ENCODE data around the gene C16orf46.
"Not testable (repeated sequence)": the region's sequence is repeated elsewhere in the genome, so short reads cannot be mapped to it uniquely, and the experiment has no call there.

The C16orf46 gene

GRCh38 chr16:81077076-81077940 is at the start of gene C16orf46:
C16orf46 (minus strand) TSS chr16:81077238; CDS start chr16:81063955, 13,283 bp downstream.
- Histone ChIP-seq H3K9me3 (ENCODE audit: insufficient read depth, low read depth, low read length) (no peaks in the 10 kb centered on the region), H3K4me1 (ENCODE audit: insufficient read depth, low read length) (peaks cover 12% of the 10 kb centered on the region; the same call in 1 of the 2 replicates), H3K36me3 (ENCODE audit: insufficient read depth, low read depth, low read length) (peaks cover 3% of the 10 kb centered on the region; the same call in 1 of the 2 replicates), H3K4me3 (ENCODE audit: low read length) (peak within 1 kb of the TSS; percentile 82), H3K27ac (ENCODE audit: low read length) (peak within 1 kb of the TSS; percentile 85), H3K9ac (ENCODE audit: low read depth, low read length) (peak within 1 kb of the TSS; percentile 92), H3K27me3 (ENCODE audit: insufficient read depth, low read length) (no peaks in the 10 kb centered on the region)

GRCh38 chr16:81123092-81123852 is 46.2 kb upstream of the C16orf46 start:
- H3K9ac ChIP-seq (ENCODE audit: low read depth, low read length), result no peak overlapping the region
- H3K27me3 ChIP-seq (ENCODE audit: insufficient read depth, low read length), result no peaks in the 10 kb centered on the region
- no peaks in the 10 kb centered on the region for H3K4me1 ChIP-seq (ENCODE audit: insufficient read depth, low read length)
- H3K36me3 ChIP-seq (ENCODE audit: insufficient read depth, low read depth, low read length), result no peaks in the 10 kb centered on the region
- H3K9me3 ChIP-seq (ENCODE audit: insufficient read depth, low read depth, low read length), result no peaks in the 10 kb centered on the region
- no peak overlapping the region for H3K27ac ChIP-seq (ENCODE audit: low read length)
- H3K4me3 ChIP-seq (ENCODE audit: low read length), result no peak overlapping the region

- no peaks in the 10 kb centered on the region for H3K27me3 ChIP-seq (ENCODE audit: insufficient read depth, low read length)
- H3K9ac ChIP-seq (ENCODE audit: low read depth, low read length), result no peak overlapping the region
- H3K27ac ChIP-seq (ENCODE audit: low read length), result no peak overlapping the region
- no peaks in the 10 kb centered on the region for H3K4me1 ChIP-seq (ENCODE audit: insufficient read depth, low read length)
- H3K36me3 ChIP-seq (ENCODE audit: insufficient read depth, low read depth, low read length), result no peaks in the 10 kb centered on the region
- H3K9me3 ChIP-seq (ENCODE audit: insufficient read depth, low read depth, low read length), result no peaks in the 10 kb centered on the region
- H3K4me3 ChIP-seq (ENCODE audit: low read length), result no peak overlapping the region
Measured at GRCh38 chr16:81121474-81121990, 44.5 kb upstream of the C16orf46 start.

GRCh38 chr16:81117436-81117835 is 40.4 kb upstream of the C16orf46 start:
- no peaks in the 10 kb centered on the region for H3K36me3 ChIP-seq (ENCODE audit: insufficient read depth, low read depth, low read length)
- no peaks in the 10 kb centered on the region for H3K27me3 ChIP-seq (ENCODE audit: insufficient read depth, low read length)
- no peak overlapping the region for H3K27ac ChIP-seq (ENCODE audit: low read length)
- no peak overlapping the region for H3K9ac ChIP-seq (ENCODE audit: low read depth, low read length)
- H3K9me3 ChIP-seq (ENCODE audit: insufficient read depth, low read depth, low read length), result no peaks in the 10 kb centered on the region
- no peaks in the 10 kb centered on the region for H3K4me1 ChIP-seq (ENCODE audit: insufficient read depth, low read length)
- no peak overlapping the region for H3K4me3 ChIP-seq (ENCODE audit: low read length)

- Histone ChIP-seq H3K9ac (ENCODE audit: low read depth, low read length) (no peak overlapping the region), H3K4me1 (ENCODE audit: insufficient read depth, low read length) (no peaks in the 10 kb centered on the region)
Measured at GRCh38 chr16:81116285-81116684, 39.2 kb upstream of the C16orf46 start.

GRCh38 chr16:81112453-81112852 is 35.4 kb upstream of the C16orf46 start:
- no peaks in the 10 kb centered on the region for H3K9me3 ChIP-seq (ENCODE audit: insufficient read depth, low read depth, low read length)
- no peaks in the 10 kb centered on the region for H3K4me1 ChIP-seq (ENCODE audit: insufficient read depth, low read length)
- no peaks in the 10 kb centered on the region for H3K27me3 ChIP-seq (ENCODE audit: insufficient read depth, low read length)
- no peak overlapping the region for H3K9ac ChIP-seq (ENCODE audit: low read depth, low read length)
- H3K27ac ChIP-seq (ENCODE audit: low read length), result no peak overlapping the region
- no peaks in the 10 kb centered on the region for H3K36me3 ChIP-seq (ENCODE audit: insufficient read depth, low read depth, low read length)
- no peak overlapping the region for H3K4me3 ChIP-seq (ENCODE audit: low read length)

More at GRCh38 chr16:81116285-81116684, 39.2 kb upstream of the C16orf46 start:
- H3K27me3 ChIP-seq (ENCODE audit: insufficient read depth, low read length), result no peaks in the 10 kb centered on the region
- H3K9me3 ChIP-seq (ENCODE audit: insufficient read depth, low read depth, low read length), result no peaks in the 10 kb centered on the region
- no peak overlapping the region for H3K4me3 ChIP-seq (ENCODE audit: low read length)
- no peak overlapping the region for H3K27ac ChIP-seq (ENCODE audit: low read length)
- H3K36me3 ChIP-seq (ENCODE audit: insufficient read depth, low read depth, low read length), result no peaks in the 10 kb centered on the region

- not testable (repeated sequence) for H3K36me3 ChIP-seq (ENCODE audit: insufficient read depth, low read depth, low read length); H3K27me3 ChIP-seq (ENCODE audit: insufficient read depth, low read length); H3K4me1 ChIP-seq (ENCODE audit: insufficient read depth, low read length); H3K9me3 ChIP-seq (ENCODE audit: insufficient read depth, low read depth, low read length); H3K4me3 ChIP-seq (ENCODE audit: low read length); H3K27ac ChIP-seq (ENCODE audit: low read length); H3K9ac ChIP-seq (ENCODE audit: low read depth, low read length)
Measured at GRCh38 chr16:81109274-81109673, 32.2 kb upstream of the C16orf46 start.

- Histone ChIP-seq H3K9ac (ENCODE audit: low read depth, low read length) (no peak overlapping the region), H3K4me1 (ENCODE audit: insufficient read depth, low read length) (no peaks in the 10 kb centered on the region), H3K36me3 (ENCODE audit: insufficient read depth, low read depth, low read length) (no peaks in the 10 kb centered on the region), H3K27ac (ENCODE audit: low read length) (no peak overlapping the region), H3K4me3 (ENCODE audit: low read length) (no peak overlapping the region), H3K27me3 (ENCODE audit: insufficient read depth, low read length) (no peaks in the 10 kb centered on the region), H3K9me3 (ENCODE audit: insufficient read depth, low read depth, low read length) (no peaks in the 10 kb centered on the region)
Measured at GRCh38 chr16:81107511-81107910, 30.5 kb upstream of the C16orf46 start.

GRCh38 chr16:81106826-81107503 is 29.9 kb upstream of the C16orf46 start:
- H3K9me3 ChIP-seq (ENCODE audit: insufficient read depth, low read depth, low read length), result no peaks in the 10 kb centered on the region
- H3K27ac ChIP-seq (ENCODE audit: low read length), result no peak overlapping the region
- no peaks in the 10 kb centered on the region for H3K36me3 ChIP-seq (ENCODE audit: insufficient read depth, low read depth, low read length)
- no peak overlapping the region for H3K9ac ChIP-seq (ENCODE audit: low read depth, low read length)
- no peaks in the 10 kb centered on the region for H3K27me3 ChIP-seq (ENCODE audit: insufficient read depth, low read length)
- no peaks in the 10 kb centered on the region for H3K4me1 ChIP-seq (ENCODE audit: insufficient read depth, low read length)
- no peak overlapping the region for H3K4me3 ChIP-seq (ENCODE audit: low read length)

- no peaks in the 10 kb centered on the region for H3K36me3 ChIP-seq (ENCODE audit: insufficient read depth, low read depth, low read length)
- H3K9me3 ChIP-seq (ENCODE audit: insufficient read depth, low read depth, low read length), result no peaks in the 10 kb centered on the region
- H3K4me1 ChIP-seq (ENCODE audit: insufficient read depth, low read length), result no peaks in the 10 kb centered on the region
- no peaks in the 10 kb centered on the region for H3K27me3 ChIP-seq (ENCODE audit: insufficient read depth, low read length)
- no peak overlapping the region for H3K9ac ChIP-seq (ENCODE audit: low read depth, low read length)
- no peak overlapping the region for H3K27ac ChIP-seq (ENCODE audit: low read length)
- no peak overlapping the region for H3K4me3 ChIP-seq (ENCODE audit: low read length)
Measured at GRCh38 chr16:81105946-81106345, 28.9 kb upstream of the C16orf46 start.

- no peak overlapping the region for H3K9ac ChIP-seq (ENCODE audit: low read depth, low read length)
- H3K4me3 ChIP-seq (ENCODE audit: low read length), result no peak overlapping the region
- no peaks in the 10 kb centered on the region for H3K9me3 ChIP-seq (ENCODE audit: insufficient read depth, low read depth, low read length)
- H3K36me3 ChIP-seq (ENCODE audit: insufficient read depth, low read depth, low read length), result no peaks in the 10 kb centered on the region
- H3K27me3 ChIP-seq (ENCODE audit: insufficient read depth, low read length), result no peaks in the 10 kb centered on the region
- no peak overlapping the region for H3K27ac ChIP-seq (ENCODE audit: low read length)
- H3K4me1 ChIP-seq (ENCODE audit: insufficient read depth, low read length), result no peaks in the 10 kb centered on the region
Measured at GRCh38 chr16:81101702-81102101, 24.7 kb upstream of the C16orf46 start.
